SK-N-MC (cell line): ENCODE measurements around the gene FSIP1.

ENCODE experiments used
- EZH2 ChIP-seq: fragments of 200-600 bp; sonication (generic); IDR thresholded peaks from one replicate; pipeline ENCODE4 v1.6.1; 2017; ENCODE audit warnings: antibody characterized with exemption
- FOXP2 ChIP-seq: optimal IDR thresholded peaks from 2 replicates; pipeline ENCODE3; 2011; ENCODE audit warnings: mild to moderate bottlenecking, moderate library complexity; ENCODE audit not compliant: insufficient read depth; ENCODE audit errors: extremely low read length, control extremely low read depth
- POLR2AphosphoS5 ChIP-seq: IDR thresholded peaks from 2 replicates; pipeline ENCODE4 v1.6.1; 2012; ENCODE audit warnings: mild to moderate bottlenecking, low read depth, low read length, borderline replicate concordance

DNA sequence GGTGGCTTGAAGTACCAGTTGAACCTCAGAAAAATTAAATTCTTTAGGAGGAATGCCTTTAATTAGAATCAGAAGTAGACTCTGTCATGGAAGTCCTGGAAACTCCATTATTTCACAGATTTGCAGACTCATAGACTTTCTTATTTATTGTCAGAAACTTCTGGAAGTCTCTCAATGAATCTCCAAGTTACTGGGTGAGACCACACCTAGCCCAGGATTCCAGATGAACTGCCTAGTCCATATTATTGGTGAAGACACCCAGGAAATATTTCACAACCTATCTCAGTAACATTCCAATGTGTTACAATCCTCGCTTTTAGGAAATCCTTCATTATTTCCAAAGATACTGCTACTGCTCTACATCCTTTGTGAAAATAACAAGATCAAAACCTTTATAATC lies 208.2 kb downstream of the FSIP1 start:
- TF ChIP-seq FOXP2: no peak
- TF ChIP-seq POLR2AphosphoS5: no peak
- TF ChIP-seq EZH2: no peak
